GM21529 (cell line): ENCODE results near the gene NXPE4.

Experiments used
- ATAC-seq: cut with Tn5 transposase; IDR thresholded peaks from one replicate; pipeline ENCODE4 v1.9.1; 2021; ENCODE audit not compliant: unreplicated experiment

Gene NXPE4

DNA sequence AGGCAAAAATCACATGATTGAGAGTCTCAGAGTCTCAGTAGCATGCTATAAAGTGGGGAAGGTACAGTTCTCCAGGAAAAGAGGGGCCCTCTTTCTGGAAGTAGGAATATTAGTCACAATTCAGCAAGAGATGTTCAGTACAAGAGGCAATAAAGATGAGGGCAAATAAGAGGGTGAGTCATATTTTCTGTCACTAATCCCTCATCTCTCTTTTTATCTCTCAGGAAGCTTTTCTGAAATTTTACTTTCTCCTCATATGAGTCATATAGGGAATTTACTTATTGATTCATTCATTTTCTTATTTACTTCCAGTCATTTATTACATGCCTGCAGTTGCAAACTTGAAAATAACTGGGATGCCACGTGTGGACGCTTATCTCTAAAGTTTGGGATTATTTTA lies 32.5 kb downstream of the NXPE4 start:
- no peak for ATAC-seq

DNA sequence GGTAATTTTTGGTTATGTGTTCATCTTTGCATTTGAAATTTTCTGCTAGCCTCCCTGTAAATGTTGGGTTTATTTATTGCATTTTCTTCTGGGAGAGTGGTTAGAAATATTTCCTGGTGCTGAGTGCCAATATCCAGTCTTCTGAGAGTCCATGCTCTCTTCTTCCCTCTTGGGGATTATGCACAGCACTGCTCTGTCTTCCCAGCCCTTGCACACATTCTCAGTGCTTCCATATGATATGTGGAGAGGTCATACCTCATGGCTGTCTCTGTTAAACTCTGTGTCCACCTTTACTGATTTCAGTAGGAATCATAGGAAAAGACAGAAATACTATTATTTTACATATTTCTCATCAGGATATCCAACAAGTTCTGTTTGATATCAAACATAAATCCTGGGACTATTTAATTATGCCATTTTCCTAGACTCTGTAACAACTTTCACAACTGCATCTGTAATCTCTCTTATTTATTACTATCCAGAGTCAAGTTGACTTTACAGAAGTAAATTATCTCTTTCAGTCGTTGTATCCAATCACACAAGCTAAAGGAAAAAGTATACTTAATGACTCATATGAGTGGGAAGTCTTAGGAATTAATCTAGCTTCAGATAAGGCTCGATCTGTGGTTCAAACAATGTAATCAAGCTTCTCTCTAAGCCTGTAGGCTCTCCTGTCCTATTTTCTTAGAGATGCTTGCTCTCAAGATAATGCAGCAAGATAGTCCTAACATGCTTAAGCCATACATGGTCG lies 33.2 kb downstream of the NXPE4 start:
- ATAC-seq, result no peak

DNA sequence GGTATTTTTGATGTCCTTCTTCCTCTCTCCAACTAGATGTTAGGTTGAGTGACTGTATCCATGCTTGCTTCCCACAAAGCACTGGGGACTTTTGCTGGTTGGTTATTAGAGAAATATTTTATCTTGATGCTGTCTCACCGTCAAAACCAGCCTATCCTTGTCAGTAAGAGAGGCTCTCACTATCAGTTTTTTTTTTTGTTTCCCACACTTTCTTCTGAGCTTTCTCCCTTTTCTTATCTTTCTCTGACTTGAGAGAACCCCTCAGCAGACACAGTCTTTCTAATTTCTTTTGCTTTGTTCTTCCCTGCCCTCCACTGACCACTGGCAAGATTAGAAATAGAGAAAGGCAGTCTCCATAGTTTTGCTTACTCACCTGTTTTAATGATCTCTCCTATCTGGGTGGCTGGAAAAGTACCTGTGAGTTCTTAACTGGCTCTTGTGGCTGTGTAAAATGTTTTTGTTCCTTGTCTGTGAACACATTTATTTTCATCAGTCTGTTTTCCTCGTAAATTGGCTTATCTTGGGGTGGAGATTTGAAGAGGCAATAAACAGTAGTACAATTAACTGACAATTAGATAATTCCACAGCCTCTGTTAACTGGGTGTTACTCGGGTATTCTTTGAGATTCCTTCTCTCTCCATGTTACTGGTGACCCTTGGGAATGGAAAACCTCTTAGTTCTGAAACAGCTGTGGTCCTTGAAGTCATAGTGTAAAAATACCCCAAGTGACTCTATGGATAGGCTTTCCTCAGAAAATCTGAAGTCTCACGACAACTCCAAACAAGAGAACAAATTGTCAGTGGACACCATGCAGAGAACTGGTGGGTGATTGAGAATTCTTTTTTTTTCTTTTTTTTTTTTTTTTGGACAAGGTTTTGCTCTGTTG lies 35.9 kb downstream of the NXPE4 start, which contains the start of gene NXPE1:
TSS of gene NXPE1 (minus strand) at position 457 of the 886 bp plus-strand sequence. CDS start 8,680 bp downstream, outside the sequence.
- no peak for ATAC-seq

DNA sequence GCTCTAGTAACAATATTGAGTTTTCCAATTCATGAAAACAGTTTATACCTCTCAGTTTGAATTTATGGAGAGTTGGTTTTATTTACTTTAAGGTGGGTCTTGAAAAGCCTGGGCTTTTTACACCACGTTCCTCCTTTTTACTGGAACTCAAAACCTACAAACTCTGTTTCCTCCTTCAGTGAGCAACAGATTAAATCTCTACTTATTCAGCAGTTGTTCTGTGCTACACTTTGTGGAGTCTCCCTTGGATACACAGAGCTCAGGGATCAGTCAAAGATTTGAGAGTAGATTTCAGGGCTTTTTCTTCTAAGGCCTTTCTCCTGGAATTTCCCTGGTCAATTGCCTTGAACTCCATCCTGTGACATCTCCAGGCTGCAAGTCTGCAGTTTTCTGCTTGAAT lies 39.5 kb downstream of the NXPE4 start:
- no peak for ATAC-seq

DNA sequence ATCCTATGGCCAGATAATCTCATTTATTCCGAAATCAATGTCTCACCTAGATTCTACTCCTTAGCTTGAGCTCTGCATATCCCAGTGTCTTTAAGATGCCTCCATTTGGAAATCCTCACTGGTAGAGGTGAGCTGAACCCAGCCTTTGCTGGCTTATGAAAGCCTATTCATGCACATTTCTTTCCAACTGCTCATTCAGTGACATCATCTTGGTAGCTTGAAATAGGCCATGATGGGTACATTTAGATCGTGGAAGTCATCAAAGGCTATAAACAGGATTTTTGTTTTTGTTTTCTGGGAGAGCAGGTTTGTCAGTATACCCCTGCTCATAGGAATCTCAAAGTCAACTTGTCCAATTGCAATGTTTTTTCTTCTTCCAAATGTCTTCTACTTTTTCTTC lies 41.9 kb downstream of the NXPE4 start:
- ATAC-seq, result no peak

DNA sequence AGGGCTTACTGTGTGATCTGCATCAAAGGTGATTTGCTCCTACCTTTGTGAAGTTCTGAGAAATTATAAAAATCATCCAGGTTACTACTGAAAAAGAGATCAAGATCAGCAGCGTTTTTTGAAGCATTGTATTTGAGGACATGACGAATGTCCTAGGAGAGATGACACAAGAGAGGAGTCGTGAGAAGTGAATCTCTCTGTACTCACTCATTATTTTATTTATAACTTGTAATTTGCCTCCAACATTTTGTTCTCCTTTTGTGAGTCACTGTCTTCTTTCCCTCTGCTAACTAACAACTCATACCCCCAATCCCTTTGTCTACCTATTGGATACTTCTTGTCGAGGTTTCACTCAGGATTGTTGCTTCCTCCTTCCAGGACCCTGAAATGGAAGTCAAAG lies 44.5 kb downstream of the NXPE4 start:
- no peak for ATAC-seq

DNA sequence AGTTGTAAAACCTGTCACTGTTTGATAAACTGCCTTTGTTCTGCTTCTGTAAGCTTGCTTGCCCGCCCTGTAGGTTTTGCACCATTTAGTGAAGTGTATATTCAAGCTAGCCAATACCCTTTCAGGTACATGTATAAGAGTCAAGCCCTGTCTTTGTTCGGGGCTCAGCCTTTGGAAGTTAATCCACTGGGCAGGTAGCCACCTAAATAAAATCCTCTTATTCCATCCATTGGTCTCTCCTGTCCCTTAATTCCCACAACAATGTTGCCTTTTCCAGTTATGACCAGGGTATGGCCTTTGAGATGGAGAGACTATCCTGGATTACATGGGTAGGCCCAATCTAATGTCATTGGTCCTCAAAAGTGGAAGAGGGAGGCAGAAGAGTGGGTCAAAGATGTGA lies 69.9 kb downstream of the NXPE4 start:
- ATAC-seq, result no peak

DNA sequence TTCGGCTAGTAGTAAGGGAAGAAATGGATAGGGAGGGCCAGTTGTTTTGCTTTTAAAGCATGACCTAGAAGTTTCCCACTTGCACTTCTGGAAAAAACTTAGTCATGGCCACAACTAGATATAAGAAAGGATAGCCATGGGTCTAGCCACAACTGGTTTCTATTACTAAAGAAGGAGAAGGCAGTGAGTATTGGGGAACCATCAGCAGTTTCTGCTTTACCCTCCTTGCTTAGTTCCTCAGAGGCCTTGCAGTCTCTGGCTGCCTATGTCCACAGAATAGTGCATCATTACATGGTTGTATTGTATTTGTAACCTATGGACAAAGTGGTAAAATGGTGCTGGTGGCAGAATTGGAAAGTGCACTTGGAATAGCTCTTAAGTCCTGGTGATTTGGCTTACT lies 71.5 kb downstream of the NXPE4 start:
- ATAC-seq, result no peak

DNA sequence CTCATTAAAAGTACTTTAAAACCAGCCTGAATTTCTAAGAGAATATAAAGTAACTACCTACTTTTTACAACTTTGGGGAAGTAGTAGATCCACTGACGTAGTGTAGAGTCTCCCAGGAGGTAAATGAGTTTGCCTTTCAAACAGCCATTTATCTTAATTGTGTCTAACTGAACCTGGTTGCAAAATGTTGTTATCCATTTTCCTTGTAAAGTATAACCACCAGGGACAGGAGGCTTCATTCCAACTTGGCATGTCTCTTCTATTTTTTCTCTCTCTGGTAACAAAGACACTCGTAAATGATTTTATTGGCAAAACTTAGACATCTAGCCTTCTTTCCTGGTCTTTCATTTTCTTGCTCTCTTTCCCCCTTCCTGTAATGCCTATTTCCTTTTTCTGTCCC lies 72.8 kb downstream of the NXPE4 start:
- ATAC-seq, result no peak
